Heart left ventricle (tissue), 16 donors: ENCODE measurements around the gene ZNF100. TPM values are rescaled to one million over a fixed set of nuclear protein-coding genes. Genes with fewer than 3 reads are reported as not detected.

Experiments used
- ATAC-seq, 4 donors: fragments of 200-7000 bp; cut with Tn5 transposase; one replicate each; pipeline ENCODE4 v1.9.1; 2020 to 2022; ENCODE audit warnings: moderate library complexity in 4 of 4, mild to moderate bottlenecking in 3 of 4, moderate number of reproducible peaks in 1 of 4
- DNase-seq, 5 donors: peaks; one replicate each; pipeline ENCODE4 v3.0.0-alpha.2; 2020
- H3K27ac ChIP-seq, 12 donors: fragments of 200-600 bp; sonication (generic) in 4 of 12; one replicate each; pipeline versions ENCODE4 v1.5.0 to v1.8.0; 2016 to 2022; ENCODE audit warnings: mild to moderate bottlenecking in 2 of 12
- H3K27me3 ChIP-seq, 9 donors: fragments of 200-600 bp; sonication (generic) in 2 of 9; one replicate each; pipeline versions ENCODE4 v1.5.1 to v1.8.0; 2016 to 2022; ENCODE audit warnings: mild to moderate bottlenecking in 3 of 9
- H3K36me3 ChIP-seq, 9 donors: fragments of 200-600 bp; sonication (generic) in 2 of 9; one replicate each; pipeline versions ENCODE4 v1.5.0 to v1.8.0; 2018 to 2022; ENCODE audit warnings: mild to moderate bottlenecking in 2 of 9
- H3K4me1 ChIP-seq, 12 donors: fragments of 200-600 bp; sonication (generic) in 4 of 12; one replicate each; pipeline versions ENCODE4 v1.5.0 to v1.8.0; 2016 to 2022; ENCODE audit warnings: mild to moderate bottlenecking in 3 of 12
- H3K4me3 ChIP-seq, 12 donors: fragments of 200-600 bp; sonication (generic) in 4 of 12; one replicate each; pipeline versions ENCODE4 v1.5.0 to v1.8.0; 2017 to 2022; ENCODE audit warnings: mild to moderate bottlenecking in 9 of 12, moderate library complexity in 4 of 12
- H3K9me3 ChIP-seq, 12 donors: fragments of 200-600 bp; sonication (generic) in 4 of 12; one replicate each; pipeline versions ENCODE4 v1.5.0 to v1.8.0; 2016 to 2022; ENCODE audit warnings: mild to moderate bottlenecking in 1 of 12
- POLR2A ChIP-seq, 2 donors: fragments of 450-650 bp; IDR thresholded peaks; one replicate each; pipeline ENCODE4 v1.6.1; 2017; ENCODE audit warnings: antibody characterized with exemption in 2 of 2, mild to moderate bottlenecking in 2 of 2, moderate library complexity in 2 of 2
- WGBS, 4 donors: extraction: QIAGEN DNeasy Blood & Tissue Kit in 2 of 4; methylation state at CpG; one replicate each; pipeline versions ENCODE4 v1.1.5 to v1.1.7; 2013 to 2018; 5-methylcytosine and 5-hydroxymethylcytosine counted together
- intact Hi-C, 10 donors: fragments of 100-400 bp; cut with DNase I; formaldehyde crosslinking; loops; one replicate each; pipeline versions ENCODE4 v1.11.1 to v1.14.2; 2022
- polyA plus RNA-seq, 2 donors: library from polyadenylated mRNA; stranded (reverse); fragments of 200-250 nt; gene quantifications; one replicate each; pipeline ENCODE4 v1.2.3, GENCODE V29; 2013
- total RNA-seq, 9 donors: library from RNA; depleted of rRNA in 2 of 9; stranded (reverse); fragments of >200 nt in 2 of 9; fragmentation: NEBNext Ultra II Directional in 3 of 9; extraction: Animal tissue kit (Norgen Biotek cat#: 25700) in 3 of 9; gene quantifications; one replicate each; pipeline versions ENCODE4 v1.1.0 to v1.2.4, GENCODE V29; 2016 to 2023
- TF ChIP-seq, protein P1 (sequence below), 12 donors: fragments of 200-600 bp; sonication (generic) in 4 of 12; IDR thresholded peaks; one replicate each; pipeline versions ENCODE4 v1.5.0 to v1.8.0; 2018 to 2022; ENCODE audit warnings: antibody characterized with exemption in 12 of 12, mild to moderate bottlenecking in 5 of 12
- donor health status: ischemic (EF 13 %, LVEDD 7.1; RV severe dilation, severe dysfunction).
- donor health status: healthy with polysubstance abuse.
- donor health status: DM: no; HTN: yes; CAD: no.
- donor health status: DM: no; HTN: no; CAD: no.
- donor health status: ischemic (EF 25% LVEDD 6.9; RV normal size, moderate dysfunction).
- donor health status: ischemic (EF 25% LVEDD 5.7; RV mildly dilated, moderate dysfunction).
- donor health status: healthy.
- donor health status: DM: yes; HTN: yes; CAD: no.
- donor health status: ischemic (EF 35%, LVEDD 5.7; RV mildly dilated, moderate dysfunction).
- donor health status: nonischemic (EF 11% LVEDD 7.7; RV severe dilation, severe dysfunction).
- donor health status: DM: yes; HTN: yes; CAD: no.
- donor health status: PGD.
- donor health status: ischemic (EF 29% LVEDD 5.4; RV normal size, mild dysfunction).
- donor health status: nonischemic (EF 23%, LVEDD 6.1; RV moderate dilation, normal function).

The ZNF100 gene
- total and polyA plus RNA-seq, 11 donors = 1.8 to 8.7 (median 4.7) TPM

DNA sequence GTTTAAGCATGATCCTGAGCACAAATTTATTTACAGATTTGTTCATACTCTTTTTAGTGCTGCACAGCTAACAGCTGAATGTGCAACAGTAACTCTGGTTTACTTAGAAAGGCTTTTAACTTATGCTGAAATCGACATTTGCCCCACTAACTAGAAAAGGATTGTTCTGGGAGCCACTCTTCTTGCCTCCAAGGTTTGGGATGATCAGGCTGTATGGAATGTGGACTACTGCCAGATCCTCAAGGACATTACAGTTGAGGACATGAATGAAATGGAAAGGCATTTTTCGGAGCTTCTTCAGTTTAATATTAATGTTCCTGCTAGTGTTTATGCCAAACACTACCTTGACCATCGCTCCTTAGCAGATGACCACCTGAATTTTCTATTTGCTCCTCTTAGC, 16.0 kb downstream of the ZNF100 start:
- H3K27me3 ChIP-seq = no peaks in the 10 kb centered on the region
- ATAC-seq (peak in 1 of 4 donors; percentile 59), DNase-seq (no peak)
- intact Hi-C loops = no loop called here
- WGBS, 4 donors = 72 to 84% (median 80%) methylated on average over 3 of the region's 3 CpGs
- H3K27ac ChIP-seq = no peak overlapping the region
- peaks cover 0 to 25% (median 8%) of the 10 kb centered on the region in 12 donors for H3K4me1 ChIP-seq
- peaks cover 0 to 43% (median 15%) of the 10 kb centered on the region in 9 donors for H3K36me3 ChIP-seq
- TF ChIP-seq POLR2A (IDR thresholded peaks at IDR 0.05) = no peak
- TF ChIP-seq, protein P1, sequence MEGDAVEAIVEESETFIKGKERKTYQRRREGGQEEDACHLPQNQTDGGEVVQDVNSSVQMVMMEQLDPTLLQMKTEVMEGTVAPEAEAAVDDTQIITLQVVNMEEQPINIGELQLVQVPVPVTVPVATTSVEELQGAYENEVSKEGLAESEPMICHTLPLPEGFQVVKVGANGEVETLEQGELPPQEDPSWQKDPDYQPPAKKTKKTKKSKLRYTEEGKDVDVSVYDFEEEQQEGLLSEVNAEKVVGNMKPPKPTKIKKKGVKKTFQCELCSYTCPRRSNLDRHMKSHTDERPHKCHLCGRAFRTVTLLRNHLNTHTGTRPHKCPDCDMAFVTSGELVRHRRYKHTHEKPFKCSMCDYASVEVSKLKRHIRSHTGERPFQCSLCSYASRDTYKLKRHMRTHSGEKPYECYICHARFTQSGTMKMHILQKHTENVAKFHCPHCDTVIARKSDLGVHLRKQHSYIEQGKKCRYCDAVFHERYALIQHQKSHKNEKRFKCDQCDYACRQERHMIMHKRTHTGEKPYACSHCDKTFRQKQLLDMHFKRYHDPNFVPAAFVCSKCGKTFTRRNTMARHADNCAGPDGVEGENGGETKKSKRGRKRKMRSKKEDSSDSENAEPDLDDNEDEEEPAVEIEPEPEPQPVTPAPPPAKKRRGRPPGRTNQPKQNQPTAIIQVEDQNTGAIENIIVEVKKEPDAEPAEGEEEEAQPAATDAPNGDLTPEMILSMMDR (IDR thresholded peaks at IDR 0.05) = no peak
- H3K4me3 ChIP-seq = no peak overlapping the region
- H3K9me3 ChIP-seq = peaks cover 0 to 7% (median 0%) of the 10 kb centered on the region in 12 donors

DNA sequence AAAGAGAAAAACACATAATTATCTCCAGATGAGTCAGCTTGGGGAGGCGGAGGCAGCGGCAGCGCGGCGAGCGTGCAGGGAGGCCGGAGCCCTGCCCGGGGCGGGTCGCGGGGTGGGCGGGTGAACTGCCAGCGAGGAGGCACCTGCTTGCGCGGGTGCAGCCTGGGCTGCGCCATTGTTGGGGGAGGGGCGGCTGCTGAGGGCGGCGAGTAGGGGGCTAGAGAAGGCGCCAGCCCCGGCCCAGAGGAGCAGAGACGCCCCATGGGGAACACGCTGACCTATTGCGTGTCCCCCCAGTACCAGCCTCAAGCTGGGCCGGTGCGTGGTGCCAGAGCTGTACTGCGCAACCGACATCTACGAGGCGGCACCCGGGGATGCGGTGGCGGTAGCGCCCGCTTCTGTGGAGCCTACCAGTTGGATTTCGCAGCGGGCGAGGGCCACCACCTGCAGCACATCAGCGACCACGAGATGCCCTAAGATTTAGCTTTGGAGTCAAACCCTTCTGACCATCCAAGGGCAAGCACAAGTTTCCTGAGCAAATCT, 16.7 kb downstream of the ZNF100 start:
- no peak for DNase-seq
- peaks cover 0 to 5% (median 0%) of the 10 kb centered on the region in 12 donors for H3K9me3 ChIP-seq
- intact Hi-C loops = no loop called here
- H3K27ac ChIP-seq = no peak overlapping the region
- peak in 1 of 4 donors; percentile 34 for ATAC-seq
- peaks cover 0 to 25% (median 8%) of the 10 kb centered on the region in 12 donors for H3K4me1 ChIP-seq
- peaks cover 0 to 44% (median 15%) of the 10 kb centered on the region in 9 donors for H3K36me3 ChIP-seq
- 95 to 99% (median 97%) methylated on average over 26 to 40 of the region's 40 CpGs for WGBS, 4 donors
- TF ChIP-seq POLR2A (IDR thresholded peaks at IDR 0.05) = no peak
- TF ChIP-seq, protein P1 (IDR thresholded peaks at IDR 0.05) = no peak
- no peak overlapping the region for H3K4me3 ChIP-seq
- H3K27me3 ChIP-seq = no peaks in the 10 kb centered on the region

DNA sequence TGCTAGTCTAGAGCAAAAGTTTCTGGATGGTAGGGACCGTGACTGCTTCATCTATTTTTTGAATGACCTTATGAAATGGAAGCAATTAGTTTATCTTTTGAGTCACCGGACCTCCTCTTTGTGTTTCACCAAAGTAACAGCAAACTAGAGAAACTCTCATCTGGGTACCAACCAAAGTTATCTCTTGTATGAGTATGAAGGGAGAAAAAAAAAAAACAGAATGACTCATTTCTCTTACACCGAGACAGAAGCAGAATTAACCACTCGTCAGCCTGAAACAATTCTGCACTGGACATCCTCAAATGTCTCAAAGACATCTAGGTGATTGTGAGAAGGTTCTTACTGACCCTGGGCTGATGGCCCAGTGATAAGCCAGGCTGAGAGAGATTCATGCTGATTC, 18.3 kb downstream of the ZNF100 start:
- no peak for TF ChIP-seq POLR2A (IDR thresholded peaks at IDR 0.05)
- TF ChIP-seq, protein P1 (IDR thresholded peaks at IDR 0.05) = no peak
- ATAC-seq = peak in 1 of 4 donors; percentile 33
- Histone ChIP-seq H3K9me3 (no peaks in the 10 kb centered on the region), H3K27ac (no peak overlapping the region), H3K4me1 (peaks cover 0 to 25% (median 8%) of the 10 kb centered on the region in 12 donors), H3K36me3 (peaks cover 0 to 52% (median 17%) of the 10 kb centered on the region in 9 donors), H3K27me3 (no peaks in the 10 kb centered on the region), H3K4me3 (no peak overlapping the region)
- intact Hi-C loops = no loop called here
- no peak for DNase-seq
- 52 to 60% (median 58%) methylated on average over 4 of the region's 4 CpGs for WGBS, 4 donors

DNA sequence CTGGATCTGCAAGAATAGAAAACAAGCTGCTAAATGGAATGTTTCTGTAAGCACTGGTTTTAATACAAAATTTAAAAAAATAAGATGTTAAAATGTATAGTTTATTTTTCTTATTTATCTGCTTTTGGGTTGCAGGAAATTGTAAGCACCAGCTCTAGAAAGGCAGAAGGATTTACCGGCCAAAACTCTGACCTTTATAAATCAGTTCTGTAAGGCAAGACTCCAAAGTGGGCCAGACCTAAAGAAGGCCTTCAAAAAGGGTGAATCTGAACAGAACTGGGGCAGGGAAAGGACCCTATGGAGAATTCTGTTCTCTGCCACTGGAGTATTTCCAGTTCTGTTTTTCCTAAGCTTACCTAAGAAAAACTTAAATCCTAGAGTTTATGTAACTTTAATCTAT, 19.3 kb downstream of the ZNF100 start:
- intact Hi-C loops = no loop called here
- Histone ChIP-seq H3K4me3 (no peak overlapping the region), H3K27me3 (no peaks in the 10 kb centered on the region), H3K36me3 (peaks cover 0 to 57% (median 26%) of the 10 kb centered on the region in 9 donors), H3K9me3 (no peaks in the 10 kb centered on the region), H3K4me1 (peaks cover 0 to 25% (median 8%) of the 10 kb centered on the region in 12 donors), H3K27ac (no peak overlapping the region)
- DNase-seq (no peak), ATAC-seq (peak in 1 of 4 donors; percentile 66)
- 21 to 46% (median 35%) methylated on average over 1 of the region's 1 CpG for WGBS, 4 donors
- TF ChIP-seq, protein P1 (IDR thresholded peaks at IDR 0.05) = no peak
- no peak for TF ChIP-seq POLR2A (IDR thresholded peaks at IDR 0.05)
